SW 1271 (cell line): ENCODE data around the gene FRMD4A.

Experiments
- DNase-seq, 2 experiments: peaks; one replicate each; lab custom pipeline; 2025; lab: John Stamatoyannopoulos, UW

FRMD4A gene

GRCh38 chr10:14016011-14016536 is 314.6 kb downstream of the FRMD4A start:
- no peak for DNase-seq

DNA sequence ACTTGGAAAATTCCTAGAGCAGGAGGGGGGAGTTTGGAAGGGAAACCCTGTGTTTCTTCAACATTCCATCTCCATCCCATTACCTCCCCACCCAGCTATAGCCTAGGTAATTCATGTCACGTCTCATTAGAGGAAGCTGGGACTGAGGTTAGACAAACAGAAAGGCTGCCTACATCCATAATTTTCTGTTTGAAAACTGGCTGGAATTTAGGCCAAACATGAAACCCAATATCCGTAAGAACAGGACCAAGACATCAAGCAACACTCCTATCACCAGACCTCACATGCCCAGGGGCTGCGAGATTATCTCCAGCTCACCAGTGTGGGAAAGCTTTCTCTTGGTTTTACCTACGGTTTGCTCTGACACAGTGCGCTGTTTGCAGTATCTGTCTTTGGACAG is 316.3 kb downstream of the FRMD4A start:
- no peak for DNase-seq

GRCh38 chr10:14010769-14011574 is 319.8 kb downstream of the FRMD4A start:
- DNase-seq: no peak

DNA sequence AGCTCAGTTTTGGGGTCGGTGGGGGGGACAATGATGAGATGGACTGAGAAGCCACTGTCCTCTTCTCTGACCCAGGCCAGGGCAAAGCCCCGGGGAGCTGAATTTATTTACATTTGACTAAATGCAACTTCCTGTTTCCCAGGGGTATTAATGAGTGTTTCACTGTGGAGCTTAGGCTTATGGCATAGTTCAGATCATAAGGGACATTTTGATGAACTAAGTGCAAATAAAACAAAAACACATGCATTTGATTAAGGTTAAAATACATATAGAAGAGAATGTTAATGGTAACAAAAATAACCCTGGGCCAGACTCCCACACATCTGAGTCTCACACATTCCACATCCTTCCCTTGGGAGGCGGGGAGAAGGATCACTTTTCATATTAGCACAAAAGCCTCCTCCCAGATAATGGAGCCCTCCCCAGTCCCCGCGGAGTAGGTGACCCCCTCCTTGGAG is 320.6 kb downstream of the FRMD4A start:
- no peak for DNase-seq

- DNase-seq: no peak
Observed at GRCh38 chr10:14009371-14010100, 321.2 kb downstream of the FRMD4A start.

DNA sequence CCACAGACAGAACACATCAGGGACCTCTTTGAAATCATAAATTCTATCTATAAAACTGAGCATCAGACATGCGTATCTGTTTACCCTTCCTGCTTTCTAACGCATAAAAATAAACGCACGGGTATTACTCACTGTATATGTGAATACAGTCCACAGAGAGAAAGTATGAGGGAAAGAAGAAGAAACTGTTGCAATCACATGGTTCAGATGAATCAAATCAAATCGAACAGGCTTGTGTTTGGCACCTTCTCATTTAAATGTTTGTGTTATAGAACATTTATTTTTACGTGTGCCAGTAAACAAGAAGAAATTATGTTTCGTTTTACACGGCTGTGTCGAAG is 322.0 kb downstream of the FRMD4A start:
- DNase-seq: no peak

- DNase-seq: no peak
Observed at GRCh38 chr10:14004536-14004935, 326.2 kb downstream of the FRMD4A start.

- no peak for DNase-seq
Observed at GRCh38 chr10:14003517-14004184, 327.1 kb downstream of the FRMD4A start.

- no peak for DNase-seq
Observed at GRCh38 chr10:14001298-14002040, 329.3 kb downstream of the FRMD4A start.

DNA sequence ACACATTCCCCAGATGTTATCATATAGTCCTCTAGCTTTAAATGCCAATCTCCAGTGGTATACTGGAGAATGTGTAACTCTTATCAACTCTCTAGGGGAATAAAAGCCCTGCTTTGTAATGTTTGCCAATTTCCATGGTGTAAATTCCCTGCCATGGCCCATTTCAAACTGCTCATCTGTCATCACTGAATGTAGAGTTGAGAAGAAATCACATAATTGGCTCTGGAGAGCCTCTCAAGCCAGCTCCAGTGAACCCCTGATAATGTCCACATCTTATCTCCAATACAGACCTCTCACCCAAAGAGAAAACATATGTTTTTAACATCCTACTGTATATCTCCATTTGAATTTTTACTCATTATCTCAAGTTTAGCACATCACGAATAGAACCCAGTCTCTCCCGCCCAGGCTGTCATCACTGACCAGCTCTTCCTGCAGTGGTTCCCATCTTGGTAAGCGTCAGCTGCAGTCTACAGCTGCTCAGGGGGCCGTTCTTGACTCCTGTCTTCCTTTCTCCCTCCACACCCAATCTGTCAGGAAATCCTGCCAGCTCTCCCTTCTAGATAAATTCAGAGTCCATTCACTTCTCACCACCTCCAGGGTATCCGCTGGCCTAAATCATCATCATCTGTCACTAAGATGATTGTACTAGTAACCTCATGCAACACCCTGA is 332.4 kb downstream of the FRMD4A start:
- DNase-seq: no peak

DNA sequence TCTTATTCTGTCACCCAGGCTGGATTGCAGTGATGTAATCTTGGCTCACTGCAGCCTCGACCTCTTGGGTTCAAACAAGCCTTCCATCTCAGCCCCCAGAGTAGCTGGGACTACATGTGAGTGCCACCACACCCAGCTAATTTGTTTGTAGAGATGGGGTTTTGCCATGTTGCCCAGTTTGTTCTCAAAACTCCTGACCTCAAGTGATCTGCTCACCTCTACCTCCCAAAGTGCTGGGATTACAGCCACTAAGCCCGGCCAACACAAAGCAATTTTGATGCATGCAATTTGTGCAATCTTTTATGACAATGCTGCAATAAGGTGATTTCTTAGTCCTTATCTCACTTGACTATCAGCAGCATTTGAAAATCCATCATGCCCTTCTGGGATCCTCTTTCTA is 333.1 kb downstream of the FRMD4A start:
- no peak for DNase-seq

DNA sequence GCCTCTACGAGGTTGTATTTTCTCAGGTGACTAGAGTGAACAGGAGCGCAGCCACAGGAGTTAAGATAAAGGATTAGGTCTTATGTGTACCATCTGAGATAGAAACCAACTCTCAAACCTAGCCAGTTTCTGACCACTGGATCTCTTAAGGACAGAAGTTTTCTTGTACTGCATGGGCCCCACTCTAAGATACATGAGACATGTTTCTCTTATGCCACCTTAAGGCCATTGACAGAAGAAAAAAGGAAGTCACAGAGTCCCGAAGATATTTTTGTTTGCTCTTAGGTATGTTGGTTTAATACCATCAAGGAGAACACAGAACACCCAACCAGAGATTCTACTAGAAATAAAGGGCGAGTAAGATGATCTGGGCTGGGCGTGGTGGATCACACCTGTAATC is 335.8 kb downstream of the FRMD4A start:
- DNase-seq: no peak

GRCh38 chr10:13993673-13994089 is 337.0 kb downstream of the FRMD4A start:
- no peak for DNase-seq

- DNase-seq: no peak
Observed at GRCh38 chr10:13993169-13993568, 337.6 kb downstream of the FRMD4A start.

DNA sequence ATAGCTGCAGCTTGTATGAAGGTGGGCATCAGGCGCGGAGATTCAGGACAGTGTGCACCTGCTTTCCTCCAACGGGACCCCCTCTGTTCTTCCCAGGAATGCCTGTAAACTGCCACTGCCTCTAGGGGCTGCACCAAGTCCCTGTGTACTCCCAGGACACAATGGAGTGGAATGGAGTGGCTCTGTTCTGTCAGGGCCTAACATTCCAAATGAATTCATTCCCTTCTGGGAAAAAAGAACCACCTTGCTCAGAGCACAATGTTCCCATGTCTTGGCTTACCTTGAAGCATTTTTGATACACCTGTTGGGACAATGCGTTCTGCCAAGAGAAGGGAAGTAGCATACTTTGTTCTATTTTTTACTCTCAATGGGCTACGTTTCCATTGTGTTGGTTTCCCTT is 339.4 kb downstream of the FRMD4A start:
- DNase-seq: no peak

GRCh38 chr10:13990946-13991345 is 339.8 kb downstream of the FRMD4A start:
- DNase-seq: no peak

- DNase-seq: no peak
Observed at GRCh38 chr10:13990392-13990805, 340.3 kb downstream of the FRMD4A start.

- DNase-seq: no peak
Observed at GRCh38 chr10:13989616-13990015, 341.1 kb downstream of the FRMD4A start.

GRCh38 chr10:13987446-13987845 is 343.3 kb downstream of the FRMD4A start:
- no peak for DNase-seq

DNA sequence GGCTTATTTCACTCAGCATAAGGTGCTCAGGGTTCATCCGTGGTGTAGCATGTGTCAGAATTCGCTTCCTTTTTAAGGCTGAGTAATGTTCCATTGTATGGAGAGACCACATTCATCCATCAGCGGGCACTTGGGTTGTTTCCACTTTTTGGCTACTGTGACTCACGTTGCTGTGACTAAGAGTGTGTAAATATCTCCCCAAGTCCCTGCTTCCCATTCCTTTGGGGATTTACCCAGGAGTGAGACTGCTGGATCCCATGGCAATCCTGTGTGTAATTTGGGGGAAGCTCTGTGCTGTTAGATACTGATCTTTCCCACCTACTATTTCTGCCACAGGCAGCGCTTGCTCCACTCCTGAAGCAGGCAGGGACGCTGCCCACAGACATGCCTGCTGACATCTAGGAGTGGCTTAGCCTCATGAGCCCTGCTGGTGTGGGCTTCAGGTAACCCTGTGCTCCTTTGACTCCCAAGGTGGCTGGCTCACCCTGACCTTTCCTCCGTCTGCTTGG is 346.0 kb downstream of the FRMD4A start:
- no peak for DNase-seq

DNA sequence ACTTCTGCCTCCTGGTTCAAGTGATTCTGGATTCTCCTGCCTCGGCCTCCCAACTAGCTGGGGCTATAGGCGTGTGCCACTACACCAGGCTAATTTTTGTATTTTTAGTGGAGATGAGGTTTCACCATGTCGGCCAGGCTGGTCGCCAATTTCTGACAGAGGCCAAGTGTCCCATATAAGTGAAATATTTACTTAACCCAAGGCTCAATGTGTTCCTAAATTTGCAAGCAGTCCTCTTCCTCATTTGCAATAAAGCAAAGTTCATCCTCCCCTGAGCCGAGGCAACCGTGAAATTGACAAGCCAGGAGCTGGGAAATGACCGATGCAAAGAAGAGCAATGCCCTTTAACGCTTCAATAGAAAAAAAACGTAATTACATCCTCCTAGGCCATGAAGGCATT is 347.7 kb downstream of the FRMD4A start:
- DNase-seq: no peak
